Neural cell (in vitro differentiated cells): ENCODE data around the gene NMRK2.

Experiments
- CTCF ChIP-seq: fragments of 450-650 bp; IDR thresholded peaks from 2 replicates; pipeline ENCODE4 v1.5.1; 2014; ENCODE audit warnings: antibody characterized with exemption, mild to moderate bottlenecking, moderate library complexity; ENCODE audit not compliant: poor library complexity, severe bottlenecking
- POLR2AphosphoS5 ChIP-seq: IDR thresholded peaks from 2 replicates; pipeline ENCODE4 v1.6.1; 2012
- RAD21 ChIP-seq: fragments of 450-650 bp; conservative IDR thresholded peaks from 2 replicates; pipeline ENCODE4 v1.6.1; 2014; ENCODE audit warnings: antibody characterized with exemption, mild to moderate bottlenecking, moderate library complexity
- REST ChIP-seq: IDR thresholded peaks from 2 replicates; pipeline ENCODE4 v1.6.1; 2012; ENCODE audit warnings: borderline replicate concordance

GRCh38 chr19:3963458-3964255 is 30.8 kb downstream of the NMRK2 start:
- TF ChIP-seq CTCF (no peak), REST (no peak), RAD21 (no peak), POLR2AphosphoS5 (no peak)
